ENCODE results near the gene RBKS.

Gene RBKS

GRCh38 chr2:27829791-27830190, 60.4 kb downstream of the RBKS start:
- no peak for DNase-seq

- DNase-seq: no peak
Observed at GRCh38 chr2:27828305-27828704, 61.9 kb downstream of the RBKS start.

- no peak for DNase-seq
Observed at GRCh38 chr2:27824401-27824800, 65.8 kb downstream of the RBKS start.

- no peak for DNase-seq
Observed at GRCh38 chr2:27823569-27823968, 66.6 kb downstream of the RBKS start.

- DNase-seq: no peak
Observed at GRCh38 chr2:27823135-27823534, 67.1 kb downstream of the RBKS start.

GRCh38 chr2:27822049-27822448, 68.1 kb downstream of the RBKS start:
- no peak for DNase-seq

- no peak for DNase-seq
Observed at GRCh38 chr2:27815860-27816438, 74.2 kb downstream of the RBKS start.

- DNase-seq: no peak
Observed at GRCh38 chr2:27814758-27815157, 75.4 kb downstream of the RBKS start.

- DNase-seq: no peak
Observed at GRCh38 chr2:27811768-27812167, 78.4 kb downstream of the RBKS start.

- no peak for DNase-seq
Observed at GRCh38 chr2:27810455-27810854, 79.7 kb downstream of the RBKS start.

- DNase-seq: no peak
Observed at GRCh38 chr2:27809761-27810241, 80.4 kb downstream of the RBKS start.

GRCh38 chr2:27808984-27809383, 81.2 kb downstream of the RBKS start:
- DNase-seq: no peak

GRCh38 chr2:27808418-27808817, 81.8 kb downstream of the RBKS start:
- DNase-seq: no peak

GRCh38 chr2:27807476-27807875, 82.7 kb downstream of the RBKS start:
- DNase-seq: peak; percentile 2 to 5

GRCh38 chr2:27806311-27807059, 83.7 kb downstream of the RBKS start:
- no peak for DNase-seq

GRCh38 chr2:27805180-27805579, 85.0 kb downstream of the RBKS start:
- DNase-seq: no peak

GRCh38 chr2:27804146-27804545, 86.0 kb downstream of the RBKS start:
- DNase-seq: no peak

GRCh38 chr2:27803046-27803445, 87.1 kb downstream of the RBKS start:
- DNase-seq: no peak

GRCh38 chr2:27802547-27802946, 87.6 kb downstream of the RBKS start:
- DNase-seq: no peak

- DNase-seq: no peak
Observed at GRCh38 chr2:27800856-27801255, 89.3 kb downstream of the RBKS start.

GRCh38 chr2:27799646-27800010, 90.6 kb downstream of the RBKS start:
- DNase-seq: no peak

- no peak for DNase-seq
Observed at GRCh38 chr2:27798948-27799645, 91.1 kb downstream of the RBKS start.

- DNase-seq: no peak
Observed at GRCh38 chr2:27798486-27798885, 91.7 kb downstream of the RBKS start.

- DNase-seq: no peak
Observed at GRCh38 chr2:27797841-27798240, 92.3 kb downstream of the RBKS start.

Data from activated CD4-positive, alpha-beta T cell treated with anti-CD3 and anti-CD28 coated beads, Interleukin-2, amount 50 U/mL, for 4 hours (primary cell).